H1 (cell line): ENCODE results near the gene EIF3B. TPM values are rescaled to one million over a fixed set of nuclear protein-coding genes. Genes with fewer than 3 reads are reported as not detected.
A peak's percentile ranks its signal among the peaks of the same experiment; 100 is the strongest.

ENCODE experiments used
- CTCF ChIA-PET: fragments of 300-600 bp; sonication (Branson Sonifier 250); formaldehyde crosslinking; loops from one replicate; lab custom pipeline; 2021; ENCODE audit not compliant: partially characterized antibody; lab: Charles Lee
- POLR2A ChIA-PET: fragments of 300-600 bp; sonication (Branson Sonifier 250); formaldehyde crosslinking; loops from one replicate; lab custom pipeline; 2021; ENCODE audit warnings: inconsistent platforms; ENCODE audit not compliant: partially characterized antibody; lab: Charles Lee
- DNase-seq, 2 experiments: peaks; one replicate each; pipeline versions ENCODE4 v3.0.0 to v3.0.0-alpha.2; 2010 to 2022; ENCODE audit warnings: low spot score in 2 of 2, low read depth in 1 of 2, mixed read lengths in 1 of 2
- FAIRE-seq: peaks from 2 replicates; lab custom pipeline; 2011; peaks lifted over from hg19 to GRCh38; lab: Jason Lieb, UNC
- H2AFZ ChIP-seq: 2 replicates; pipeline ENCODE4 v1.8.1; 2012; ENCODE audit warnings: low read length, inconsistent platforms
- H2AK5ac ChIP-seq: 2 replicates; pipeline ENCODE4 v1.6.1; 2013; ENCODE audit warnings: low read depth, low read length
- H2BK120ac ChIP-seq: replicated peaks from 2 replicates; pipeline ENCODE3; 2013; ENCODE audit warnings: low read depth, low read length, inconsistent platforms
- H2BK12ac ChIP-seq: 2 replicates; pipeline ENCODE4 v1.6.1; 2013; ENCODE audit warnings: low read depth, low read length
- H2BK15ac ChIP-seq: 2 replicates; pipeline ENCODE4 v1.6.1; 2013; ENCODE audit warnings: low read length
- H2BK20ac ChIP-seq: 2 replicates; pipeline ENCODE4 v1.6.1; 2013; ENCODE audit warnings: low read length
- H2BK5ac ChIP-seq: 2 replicates; pipeline ENCODE4 v1.6.1; 2013; ENCODE audit warnings: low read depth, low read length
- H3K14ac ChIP-seq: 2 replicates; pipeline ENCODE4 v1.6.1; 2013; ENCODE audit warnings: inconsistent platforms; ENCODE audit not compliant: insufficient read length
- H3K18ac ChIP-seq: 2 replicates; pipeline ENCODE4 v1.6.1; 2013; ENCODE audit warnings: low read length; ENCODE audit errors: extremely low read depth
- H3K23ac ChIP-seq: 2 replicates; pipeline ENCODE4 v1.6.1; 2013; ENCODE audit warnings: inconsistent platforms; ENCODE audit not compliant: insufficient read length
- H3K23me2 ChIP-seq: 2 replicates; pipeline ENCODE4 v1.6.1; 2013; ENCODE audit warnings: low read depth, low read length
- H3K27ac ChIP-seq: 2 replicates; pipeline ENCODE4 v1.6.1; 2011; ENCODE audit warnings: low read depth, low read length, inconsistent platforms
- H3K27me3 ChIP-seq, 4 experiments: replicated peaks in 1 of 4; 1 replicate in 1 of 4; 2 replicates in 3 of 4; pipeline versions ENCODE4 v1.6.1 to v1.8.1; 2011 to 2013; ENCODE audit warnings: low read length in 3 of 4, mild to moderate bottlenecking in 3 of 4, inconsistent platforms in 2 of 4, mixed read lengths in 2 of 4, moderate library complexity in 1 of 4; ENCODE audit not compliant: control insufficient read depth in 3 of 4, insufficient read depth in 3 of 4; ENCODE audit errors: extremely low read depth in 1 of 4
- H3K36me3 ChIP-seq, 4 experiments: 2 replicates each; pipeline versions ENCODE4 v1.6.1 to v1.8.1; 2011 to 2013; ENCODE audit warnings: mild to moderate bottlenecking in 4 of 4, low read length in 3 of 4, moderate library complexity in 2 of 4, control low read depth in 1 of 4, inconsistent platforms in 1 of 4; ENCODE audit not compliant: insufficient read depth in 4 of 4, control insufficient read depth in 2 of 4
- H3K4ac ChIP-seq: replicated peaks from 2 replicates; pipeline ENCODE3; 2013; ENCODE audit warnings: low read length, low read depth, mixed read lengths, inconsistent platforms; ENCODE audit not compliant: insufficient read length
- H3K4me1 ChIP-seq, 4 experiments: replicated peaks in 1 of 4; 1 replicate in 1 of 4; 2 replicates in 3 of 4; pipeline versions ENCODE4 v1.6.1 to v1.8.1; 2011 to 2013; ENCODE audit warnings: low read length in 3 of 4, inconsistent platforms in 2 of 4, mixed read lengths in 1 of 4; ENCODE audit not compliant: insufficient read depth in 4 of 4, control insufficient read depth in 3 of 4
- H3K4me2 ChIP-seq, 2 experiments: 2 replicates each; pipeline versions ENCODE4 v1.6.1 to v1.8.1; 2011 to 2013; ENCODE audit warnings: low read depth in 2 of 2, low read length in 2 of 2, control low read depth in 1 of 2, inconsistent platforms in 1 of 2, mild to moderate bottlenecking in 1 of 2; ENCODE audit not compliant: insufficient read depth in 1 of 2
- H3K4me3 ChIP-seq, 4 experiments: fragments of 200-600, 300-600 bp in 1 of 4; sonication (generic), shearing (Covaris generic), sonication (Bioruptor Twin) in 1 of 4; 2 replicates each; pipeline versions ENCODE4 v1.5.1 to v1.8.1; 2011 to 2016; ENCODE audit warnings: low read length in 4 of 4, low read depth in 3 of 4, control low read depth in 2 of 4, inconsistent platforms in 2 of 4, mild to moderate bottlenecking in 2 of 4, mixed read lengths in 1 of 4, moderate library complexity in 1 of 4; ENCODE audit not compliant: insufficient read depth in 2 of 4; ENCODE audit errors: extremely low read depth in 1 of 4
- H3K56ac ChIP-seq: replicated peaks from 2 replicates; pipeline ENCODE3; 2013; ENCODE audit warnings: low read depth, mild to moderate bottlenecking, mixed read lengths, low read length, inconsistent platforms; ENCODE audit not compliant: insufficient read length
- H3K79me1 ChIP-seq: 2 replicates; pipeline ENCODE4 v1.6.1; 2013; ENCODE audit warnings: low read depth, low read length, control low read depth
- H3K79me2 ChIP-seq, 2 experiments: 2 replicates each; pipeline versions ENCODE4 v1.6.1 to v1.8.1; 2012 to 2013; ENCODE audit warnings: low read length in 2 of 2, mild to moderate bottlenecking in 2 of 2, inconsistent platforms in 1 of 2; ENCODE audit not compliant: insufficient read depth in 2 of 2, control insufficient read depth in 1 of 2
- H3K9ac ChIP-seq, 4 experiments: replicated peaks in 1 of 4; 1 replicate in 1 of 4; 2 replicates in 3 of 4; pipeline versions ENCODE4 v1.6.1 to v1.8.1; 2011 to 2013; ENCODE audit warnings: low read depth in 3 of 4, low read length in 3 of 4, control low read depth in 2 of 4, mild to moderate bottlenecking in 2 of 4, moderate library complexity in 2 of 4, inconsistent platforms in 1 of 4; ENCODE audit errors: extremely low read depth in 1 of 4
- H3K9me3 ChIP-seq, 2 experiments: 2 replicates each; pipeline versions ENCODE4 v1.6.1 to v1.8.1; 2012 to 2013; ENCODE audit warnings: mild to moderate bottlenecking in 2 of 2, moderate library complexity in 2 of 2, control low read depth in 1 of 2, inconsistent platforms in 1 of 2, low read depth in 1 of 2, low read length in 1 of 2, mixed read lengths in 1 of 2; ENCODE audit not compliant: insufficient read depth in 2 of 2
- H4K20me1 ChIP-seq, 2 experiments: replicated peaks in 1 of 2; 2 replicates each; pipeline versions ENCODE3 to v1.8.1; 2011 to 2013; ENCODE audit warnings: inconsistent platforms in 2 of 2, low read length in 2 of 2, mild to moderate bottlenecking in 1 of 2; ENCODE audit not compliant: insufficient read depth in 2 of 2, control insufficient read depth in 1 of 2
- H4K5ac ChIP-seq: 2 replicates; pipeline ENCODE4 v1.6.1; 2013; ENCODE audit warnings: low read length, low read depth, mixed read lengths, inconsistent platforms; ENCODE audit not compliant: insufficient read length
- H4K8ac ChIP-seq: 2 replicates; pipeline ENCODE4 v1.8.0; 2013; ENCODE audit warnings: mild to moderate bottlenecking, moderate library complexity, low read length, inconsistent platforms; ENCODE audit not compliant: insufficient read depth; ENCODE audit errors: extremely low read depth
- H4K91ac ChIP-seq: replicated peaks from 2 replicates; pipeline ENCODE3; 2013; ENCODE audit warnings: low read length, mixed read lengths, inconsistent platforms; ENCODE audit not compliant: insufficient read length
- EP300 ChIP-seq, 2 experiments: IDR thresholded peaks; 1 replicate in 1 of 2; 2 replicates in 1 of 2; pipeline ENCODE4 v1.6.1; 2011 to 2012; ENCODE audit warnings: low read depth in 2 of 2, low read length in 2 of 2, mild to moderate bottlenecking in 2 of 2, borderline replicate concordance in 1 of 2, inconsistent platforms in 1 of 2, moderate library complexity in 1 of 2
- RFX5 ChIP-seq: IDR thresholded peaks from 2 replicates; pipeline ENCODE4 v1.6.1; 2011; ENCODE audit warnings: low read depth, low read length, improper control_type of control experiment, borderline replicate concordance
- SP4 ChIP-seq: IDR thresholded peaks from 2 replicates; pipeline ENCODE4 v1.6.1; 2012; ENCODE audit warnings: low read length, inconsistent platforms
- WGBS, 2 experiments: shearing (Covaris generic) in 1 of 2; methylation state at CpG; one replicate each; pipeline versions ENCODE4 v1.1.6 to v1.1.7; 2013 to 2015; ENCODE audit warnings: low lambda C conversion rate in 2 of 2, mixed read lengths in 2 of 2, inconsistent platforms in 1 of 2, low coverage in 1 of 2, missing lambda C conversion rate in 1 of 2; ENCODE audit not compliant: insufficient replicate concordance in 2 of 2, insufficient coverage in 1 of 2, insufficient read length in 1 of 2; ENCODE audit errors: extremely low coverage in 1 of 2, missing lambda C conversion rate in 1 of 2; 5-methylcytosine and 5-hydroxymethylcytosine counted together
- polyA plus RNA-seq, 7 experiments: library from polyadenylated mRNA; depleted of rRNA in 3 of 7; stranded (reverse) in 5 of 7; unstranded in 2 of 7; fragments of >200 nt in 5 of 7; fragments of 200-250 nt in 2 of 7; gene quantifications; 1 replicate in 5 of 7; 2 replicates in 1 of 7; 4 replicates in 1 of 7; pipeline versions ENCODE4 v1.2.1 to v1.2.3, GENCODE V29; 2011 to 2013; ENCODE audit warnings: missing spikeins in 2 of 7, mixed read lengths in 2 of 7
- total RNA-seq: library from RNA; stranded (reverse); fragmentation: NEBNext Ultra II Directional; extraction: Animal tissue kit (Norgen Biotek cat#: 25700); gene quantifications from 2 replicates; pipeline ENCODE4 v1.2.1, GENCODE V29; 2021

EIF3B gene
- total and polyA plus RNA-seq, 2 of the 8 experiments (the other 6 are each of a cell fraction or from before 2014, with no cell fraction given) = 167 to 316 TPM

GRCh38 chr7:2317556-2318293, 36.9 kb upstream of the EIF3B start:
- POLR2A ChIA-PET = interaction anchor here (0.9 to 2.4 kb wide), 11 partner anchors 9 to 67 kb away, joined by 3 to 12 read pairs (median 4); partner anchors contain the start of gene EIF3B
- Histone ChIP-seq H3K4ac (no peak overlapping the region), H3K4me1 (no peaks in the 10 kb centered on the region), H3K9me3 (no peaks in the 10 kb centered on the region), H3K79me2 (peaks cover 0 to 4% of the 10 kb centered on the region in 2 experiments; a peak in 1 of 4 replicates), H3K79me1 (0 out of 2 replicates have a peak, but pooled peaks cover 2% of the 10 kb centered on the region), H2BK20ac (peak overlapping the region; percentile 40; the same call in 1 of the 2 replicates)
- 89% methylated on average over 12 of the region's 12 CpGs; no CpG with 5 or more reads in 1 of the 2 experiments for WGBS, 2 experiments
- TF ChIP-seq RFX5 (peak; percentile 62; the same call in 1 of the 2 replicates), SP4 (no peak), EP300 (IDR thresholded peaks at IDR 0.05; ENCODE audit: borderline replicate concordance in 1 of 2, low read depth in 2 of 2, low read length in 2 of 2) (no peak)
- TF ChIP-seq, all 59 proteins: peak for 1
- Histone ChIP-seq H3K4me2 (no peak overlapping the region), H2AK5ac (peak overlapping the region; percentile 53; the same call in 1 of the 2 replicates), H2AFZ (no peak overlapping the region), H3K14ac (no peak overlapping the region), H3K9ac (no peak overlapping the region), H3K56ac (no peak overlapping the region), H2BK120ac (no peak overlapping the region), H3K23ac (no peak overlapping the region), H2BK15ac (no peak overlapping the region), H2BK12ac (0 out of 2 replicates have a peak overlapping the region, but pooled peaks have one; percentile 50), H3K27ac (no peak overlapping the region), H3K23me2 (peaks cover 6% of the 10 kb centered on the region; the same call in 1 of the 2 replicates), H4K8ac (no peak overlapping the region; the same call in 1 of the 2 replicates), H3K27me3 (no peaks in the 10 kb centered on the region), H4K20me1 (no peaks in the 10 kb centered on the region), H4K5ac (no peak overlapping the region), H3K4me3 (no peak overlapping the region), H4K91ac (no peak overlapping the region), H3K36me3 (no peaks in the 10 kb centered on the region), H2BK5ac (no peak overlapping the region), H3K18ac (no peak overlapping the region; the same call in 1 of the 2 replicates)
- no peak for FAIRE-seq
- CTCF ChIA-PET = interaction anchor here (0.6 to 1.5 kb wide), 7 partner anchors 13 to 1251 kb away, joined by 3 to 6 read pairs (median 3); partner anchors contain the start of genes MRM2 and NUDT1
- no peak for DNase-seq
